KMS-11 (cell line): Measurements from ENCODE around the gene PIWIL4.

Experiments
- H2AFZ ChIP-seq: fragments of 200-600 bp; sonication (generic); 2 replicates; pipeline ENCODE4 v1.6.1; 2016; ENCODE audit warnings: antibody characterized with exemption, mixed run types, low read depth
- H3K27ac ChIP-seq: fragments of 200-600 bp; sonication (generic); 2 replicates; pipeline ENCODE4 v1.6.1; 2016; ENCODE audit warnings: mild to moderate bottlenecking, mixed run types
- H3K27me3 ChIP-seq: fragments of 200-600 bp; sonication (generic); 2 replicates; pipeline ENCODE4 v1.6.1; 2017; ENCODE audit warnings: mild to moderate bottlenecking, low read depth, mixed run types, moderate library complexity; ENCODE audit not compliant: insufficient read depth
- H3K36me3 ChIP-seq: fragments of 200-600 bp; sonication (generic); 2 replicates; pipeline ENCODE4 v1.6.1; 2017; ENCODE audit warnings: mild to moderate bottlenecking, mixed run types; ENCODE audit not compliant: insufficient read depth
- H3K4me1 ChIP-seq: fragments of 200-600 bp; sonication (generic); 2 replicates; pipeline ENCODE4 v1.6.1; 2016; ENCODE audit warnings: mild to moderate bottlenecking, low read depth, mixed run types; ENCODE audit not compliant: poor library complexity, severe bottlenecking
- H3K4me2 ChIP-seq: fragments of 200-600 bp; sonication (generic); 2 replicates; pipeline ENCODE4 v1.7.0; 2016; ENCODE audit warnings: mild to moderate bottlenecking, mixed run types
- H3K4me3 ChIP-seq: fragments of 200-600 bp; sonication (generic); IDR thresholded peaks from 2 replicates; pipeline ENCODE4 v1.6.1; 2017; ENCODE audit warnings: low read depth, low read length, mixed read lengths; ENCODE audit not compliant: insufficient read depth
- H3K79me2 ChIP-seq: fragments of 200-600 bp; sonication (generic); 2 replicates; pipeline ENCODE4 v1.6.1; 2016; ENCODE audit warnings: low read depth, mixed run types; ENCODE audit not compliant: insufficient read depth
- H3K9ac ChIP-seq: fragments of 200-600 bp; sonication (generic); 2 replicates; pipeline ENCODE4 v1.6.1; 2016; ENCODE audit warnings: mild to moderate bottlenecking, mixed run types
- H4K20me1 ChIP-seq: fragments of 200-600 bp; sonication (generic); 2 replicates; pipeline ENCODE4 v1.6.1; 2016; ENCODE audit warnings: mild to moderate bottlenecking, mixed run types; ENCODE audit not compliant: insufficient read depth
- CTCF ChIP-seq: fragments of 200-600 bp; sonication (generic); conservative IDR thresholded peaks from 2 replicates; pipeline ENCODE4 v1.6.1; 2017; ENCODE audit warnings: low read depth, mild to moderate bottlenecking, antibody characterized with exemption, low read length, moderate library complexity, mixed read lengths

The PIWIL4 gene

GRCh38 chr11:94662065-94662779 lies 95.1 kb downstream of the PIWIL4 start:
- no peak overlapping the region for H3K9ac ChIP-seq
- H2AFZ ChIP-seq = no peak overlapping the region
- TF ChIP-seq CTCF = no peak
- H3K27ac ChIP-seq = no peak overlapping the region
- H3K4me1 ChIP-seq = no peaks in the 10 kb centered on the region
- H4K20me1 ChIP-seq = no peaks in the 10 kb centered on the region
- no peaks in the 10 kb centered on the region for H3K27me3 ChIP-seq
- no peaks in the 10 kb centered on the region for H3K79me2 ChIP-seq
- no peak overlapping the region for H3K4me3 ChIP-seq
- no peak overlapping the region for H3K4me2 ChIP-seq
- H3K36me3 ChIP-seq = no peaks in the 10 kb centered on the region

- H3K4me1 ChIP-seq = no peaks in the 10 kb centered on the region
- no peak overlapping the region for H2AFZ ChIP-seq
- H3K79me2 ChIP-seq = no peaks in the 10 kb centered on the region
- no peak overlapping the region for H3K27ac ChIP-seq
- no peak overlapping the region for H3K4me3 ChIP-seq
- H4K20me1 ChIP-seq = no peaks in the 10 kb centered on the region
- H3K27me3 ChIP-seq = no peaks in the 10 kb centered on the region
- H3K36me3 ChIP-seq = no peaks in the 10 kb centered on the region
- no peak for TF ChIP-seq CTCF
- H3K4me2 ChIP-seq = no peak overlapping the region
- no peak overlapping the region for H3K9ac ChIP-seq
Measured at GRCh38 chr11:94662846-94663390, 95.8 kb downstream of the PIWIL4 start.

GRCh38 chr11:94664346-94664745 lies 97.2 kb downstream of the PIWIL4 start:
- Histone ChIP-seq H3K4me3 (no peak overlapping the region), H3K9ac (no peak overlapping the region), H4K20me1 (no peaks in the 10 kb centered on the region), H3K4me2 (no peak overlapping the region), H3K4me1 (no peaks in the 10 kb centered on the region), H3K27ac (no peak overlapping the region), H3K27me3 (no peaks in the 10 kb centered on the region), H3K36me3 (no peaks in the 10 kb centered on the region), H2AFZ (no peak overlapping the region), H3K79me2 (no peaks in the 10 kb centered on the region)
- TF ChIP-seq CTCF = no peak

GRCh38 chr11:94665116-94665659 lies 98.0 kb downstream of the PIWIL4 start:
- Histone ChIP-seq H3K4me2 (no peak overlapping the region), H3K36me3 (no peaks in the 10 kb centered on the region), H3K27me3 (no peaks in the 10 kb centered on the region), H3K4me1 (no peaks in the 10 kb centered on the region), H3K79me2 (no peaks in the 10 kb centered on the region), H3K4me3 (no peak overlapping the region), H3K9ac (no peak overlapping the region), H2AFZ (no peak overlapping the region), H3K27ac (no peak overlapping the region), H4K20me1 (no peaks in the 10 kb centered on the region)
- no peak for TF ChIP-seq CTCF
